WTC11 (cell line): ENCODE results near the gene LIF. TPM values are rescaled to one million over a fixed set of nuclear protein-coding genes. Genes with fewer than 3 reads are reported as not detected.

Experiments used
- ATAC-seq: fragments of 200-7000 bp; cut with Tn5 transposase; 2 replicates; pipeline ENCODE4 v1.10.0; 2021; ENCODE audit warnings: mild to moderate bottlenecking, moderate library complexity
- CTCF ChIA-PET: fragments of 300-600 bp; sonication (Branson Sonifier 250); formaldehyde crosslinking; loops from one replicate; lab custom pipeline; 2021; ENCODE audit warnings: antibody characterized with exemption; lab: Charles Lee
- POLR2A ChIA-PET: fragments of 350-600 bp; sonication (Branson Sonifier 250); formaldehyde crosslinking; loops from one replicate; lab custom pipeline; 2021; ENCODE audit warnings: antibody characterized with exemption; lab: Charles Lee
- DNase-seq: peaks from one replicate; pipeline ENCODE4 v3.0.0; 2021; ENCODE audit warnings: low spot score
- H3K27ac Mint-ChIP-seq: 2 replicates; pipeline ENCODE4 v1.8.0; 2021; ENCODE audit warnings: mixed read lengths
- H3K27me3 Mint-ChIP-seq: 2 replicates; pipeline ENCODE4 v1.8.0; 2021; ENCODE audit warnings: low read depth, mild to moderate bottlenecking, moderate library complexity, mixed read lengths
- H3K36me3 Mint-ChIP-seq: 2 replicates; pipeline ENCODE4 v1.8.0; 2021; ENCODE audit warnings: mixed read lengths
- H3K4me1 Mint-ChIP-seq: 2 replicates; pipeline ENCODE4 v1.8.0; 2022; ENCODE audit warnings: mixed read lengths
- H3K4me3 Mint-ChIP-seq: 2 replicates; pipeline ENCODE4 v1.8.0; 2021; ENCODE audit warnings: mild to moderate bottlenecking, moderate library complexity, mixed read lengths
- H3K9me3 Mint-ChIP-seq: 2 replicates; pipeline ENCODE4 v1.8.0; 2021; ENCODE audit warnings: mixed read lengths
- ATF2 ChIP-seq: sonication (generic); formaldehyde crosslinking; IDR thresholded peaks from 2 replicates; pipeline ENCODE4 v1.8.1; 2022; ENCODE audit warnings: low read depth, missing genetic modification reagents, borderline replicate concordance
- CBFB ChIP-seq: sonication (generic); formaldehyde crosslinking; IDR thresholded peaks from 2 replicates; pipeline ENCODE4 v1.8.1; 2022; ENCODE audit warnings: mild to moderate bottlenecking, low read depth, missing genetic modification reagents
- CREM ChIP-seq: sonication (generic); formaldehyde crosslinking; IDR thresholded peaks from 2 replicates; pipeline ENCODE4 v1.8.1; 2022; ENCODE audit warnings: mild to moderate bottlenecking, missing genetic modification reagents, moderate library complexity
- EMX1 ChIP-seq: fragments of 250-450 bp; sonication (Bioruptor Pico); IDR thresholded peaks from 2 replicates; pipeline ENCODE4 v1.8.0; 2021; ENCODE audit warnings: mild to moderate bottlenecking
- FOXJ3 ChIP-seq: sonication (generic); formaldehyde crosslinking; IDR thresholded peaks from 2 replicates; pipeline ENCODE4 v1.9.0; 2021; ENCODE audit warnings: missing genetic modification reagents, mild to moderate bottlenecking, borderline replicate concordance
- GABPB1 ChIP-seq: sonication (generic); formaldehyde crosslinking; IDR thresholded peaks from 2 replicates; pipeline ENCODE4 v1.8.1; 2023; ENCODE audit warnings: mild to moderate bottlenecking, missing genetic modification reagents
- JUN ChIP-seq: sonication (generic); formaldehyde crosslinking; IDR thresholded peaks from 2 replicates; pipeline ENCODE4 v1.8.0; 2023; ENCODE audit warnings: mild to moderate bottlenecking, missing genetic modification reagents
- KAT7 ChIP-seq: sonication (generic); formaldehyde crosslinking; IDR thresholded peaks from 2 replicates; pipeline ENCODE4 v1.8.1; 2023; ENCODE audit warnings: missing genetic modification reagents, mild to moderate bottlenecking, borderline replicate concordance
- MAX ChIP-seq: sonication (generic); formaldehyde crosslinking; IDR thresholded peaks from 2 replicates; pipeline ENCODE4 v1.8.0; 2022; ENCODE audit warnings: mild to moderate bottlenecking, missing genetic modification reagents
- NFYB ChIP-seq: sonication (generic); formaldehyde crosslinking; conservative IDR thresholded peaks from 2 replicates; pipeline ENCODE4 v1.8.0; 2022; ENCODE audit warnings: low read depth, missing genetic modification reagents
- NR2C2 ChIP-seq: sonication (generic); formaldehyde crosslinking; IDR thresholded peaks from 2 replicates; pipeline ENCODE4 v1.8.0; 2022; ENCODE audit warnings: mild to moderate bottlenecking, missing genetic modification reagents
- PREB ChIP-seq: sonication (generic); formaldehyde crosslinking; IDR thresholded peaks from 2 replicates; pipeline ENCODE4 v1.8.1; 2022; ENCODE audit warnings: mild to moderate bottlenecking, missing genetic modification reagents, moderate library complexity, borderline replicate concordance
- PRRX2 ChIP-seq: fragments of 250-450 bp; sonication (Bioruptor Pico); IDR thresholded peaks from 2 replicates; pipeline ENCODE4 v1.8.0; 2021; ENCODE audit warnings: mild to moderate bottlenecking
- SMAD3 ChIP-seq: sonication (generic); formaldehyde crosslinking; IDR thresholded peaks from 2 replicates; pipeline ENCODE4 v1.8.0; 2022; ENCODE audit warnings: missing genetic modification reagents, mild to moderate bottlenecking, borderline replicate concordance
- ZBTB43 ChIP-seq: sonication (generic); formaldehyde crosslinking; IDR thresholded peaks from 2 replicates; pipeline ENCODE4 v1.8.1; 2023; ENCODE audit warnings: mild to moderate bottlenecking, missing genetic modification reagents
- ZMAT4 ChIP-seq: fragments of 250-450 bp; sonication (Bioruptor Pico); IDR thresholded peaks from 2 replicates; pipeline ENCODE4 v1.9.0; 2021; ENCODE audit warnings: mild to moderate bottlenecking
- ZNF219 ChIP-seq: sonication (generic); formaldehyde crosslinking; IDR thresholded peaks from 2 replicates; pipeline ENCODE4 v1.8.0; 2023; ENCODE audit warnings: missing genetic modification reagents, mild to moderate bottlenecking, borderline replicate concordance
- ZNF317 ChIP-seq: sonication (generic); formaldehyde crosslinking; IDR thresholded peaks from 2 replicates; pipeline ENCODE4 v1.8.1; 2023; ENCODE audit warnings: low read depth, mild to moderate bottlenecking, moderate library complexity, missing genetic modification reagents, borderline replicate concordance
- ZNF396 ChIP-seq: fragments of 250-450 bp; sonication (Bioruptor Pico); IDR thresholded peaks from 2 replicates; pipeline ENCODE4 v1.8.0; 2021; ENCODE audit warnings: mild to moderate bottlenecking, moderate library complexity, borderline replicate concordance
- ZNF671 ChIP-seq: fragments of 250-450 bp; sonication (Bioruptor Pico); IDR thresholded peaks from 2 replicates; pipeline ENCODE4 v1.8.0; 2021; ENCODE audit warnings: mild to moderate bottlenecking
- total RNA-seq: library from RNA; stranded (reverse); gene quantifications from 3 replicates; pipeline ENCODE4 v1.2.3, GENCODE V29; 2021
- TF ChIP-seq, protein P1 (sequence below): sonication (generic); formaldehyde crosslinking; IDR thresholded peaks from 2 replicates; pipeline ENCODE4 v1.8.1; 2023; ENCODE audit warnings: mild to moderate bottlenecking, missing genetic modification reagents, moderate library complexity
- TF ChIP-seq, protein P2 (sequence below): sonication (generic); formaldehyde crosslinking; IDR thresholded peaks from 2 replicates; pipeline ENCODE4 v1.8.1; 2023; ENCODE audit warnings: mild to moderate bottlenecking, missing genetic modification reagents
- TF ChIP-seq, protein P3 (sequence below): sonication (generic); formaldehyde crosslinking; IDR thresholded peaks from 2 replicates; pipeline ENCODE4 v1.8.0; 2023; ENCODE audit warnings: missing genetic modification reagents
- TF ChIP-seq, protein P4 (sequence below): sonication (generic); formaldehyde crosslinking; IDR thresholded peaks from 2 replicates; pipeline ENCODE4 v1.8.0; 2022; ENCODE audit warnings: mild to moderate bottlenecking, missing genetic modification reagents

The LIF gene
- total RNA-seq, 1 experiment from 2014 or later: 7.2 TPM

DNA sequence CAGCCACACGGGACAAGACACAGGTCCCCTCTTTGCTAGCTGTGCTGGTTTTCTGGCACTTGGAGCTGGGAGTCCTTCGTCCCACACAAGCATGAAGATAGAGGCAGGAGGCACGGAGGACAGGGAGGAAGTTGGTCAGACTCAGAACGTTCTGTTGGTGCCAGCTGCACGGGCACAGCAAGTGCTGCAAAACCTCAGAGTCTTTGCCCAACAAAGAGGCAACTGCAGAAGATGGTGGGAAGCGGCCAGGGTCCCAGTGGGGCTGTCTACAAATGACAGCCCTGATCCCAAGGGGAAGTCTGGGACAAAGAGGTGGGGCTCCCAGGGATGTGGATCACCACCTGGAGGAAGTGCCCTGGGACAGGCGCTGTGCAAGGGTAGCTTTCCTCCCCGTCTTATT, 29.5 kb upstream of the LIF start (continued):
- no peak for TF ChIP-seq SMAD3

DNA sequence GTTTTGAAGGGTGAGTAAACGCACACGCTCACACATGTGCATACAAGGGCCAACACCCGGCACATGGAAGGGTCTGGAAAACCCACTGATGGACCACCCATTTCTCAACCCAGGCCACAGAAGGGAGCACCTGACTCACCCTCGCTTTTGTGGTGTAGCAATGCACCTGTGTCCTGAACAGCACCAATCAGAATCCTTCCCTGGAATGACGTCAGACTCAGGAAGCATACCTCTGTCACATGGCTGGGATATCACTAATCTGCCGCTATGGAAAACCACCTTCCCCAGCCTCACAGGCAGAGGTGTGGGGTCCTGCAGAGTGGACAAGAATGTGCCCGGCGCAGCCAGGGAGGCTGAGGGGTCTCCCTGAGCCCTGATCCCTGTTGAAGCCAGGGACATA, 29.1 kb upstream of the LIF start:
- DNase-seq (no peak), ATAC-seq (peak; percentile 59)
- POLR2A ChIA-PET: no interaction called here
- TF ChIP-seq PRRX2 (CRISPR knock-in tag) (no peak), EMX1 (no peak), KAT7 (CRISPR knock-in tag) (no peak), NFYB (CRISPR knock-in tag) (no peak), ATF2 (CRISPR knock-in tag) (no peak), ZBTB43 (CRISPR knock-in tag) (no peak), NR2C2 (CRISPR knock-in tag) (no peak), CREM (CRISPR knock-in tag) (no peak), PREB (CRISPR knock-in tag) (no peak), GABPB1 (CRISPR knock-in tag) (no peak), JUN (CRISPR knock-in tag) (no peak), MAX (CRISPR knock-in tag) (0 out of 2 replicates have a peak, but pooled peaks have one; percentile 16), ZNF219 (no peak), CBFB (no peak)
- TF ChIP-seq, protein P1, sequence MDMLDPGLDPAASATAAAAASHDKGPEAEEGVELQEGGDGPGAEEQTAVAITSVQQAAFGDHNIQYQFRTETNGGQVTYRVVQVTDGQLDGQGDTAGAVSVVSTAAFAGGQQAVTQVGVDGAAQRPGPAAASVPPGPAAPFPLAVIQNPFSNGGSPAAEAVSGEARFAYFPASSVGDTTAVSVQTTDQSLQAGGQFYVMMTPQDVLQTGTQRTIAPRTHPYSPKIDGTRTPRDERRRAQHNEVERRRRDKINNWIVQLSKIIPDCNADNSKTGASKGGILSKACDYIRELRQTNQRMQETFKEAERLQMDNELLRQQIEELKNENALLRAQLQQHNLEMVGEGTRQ (CRISPR knock-in tag): peak; percentile 46; the same call in 1 of the 2 replicates
- Mint-ChIP-seq H3K4me3 (no peak overlapping the region), H3K27ac (0 out of 2 replicates have a peak overlapping the region, but pooled peaks have one; percentile 2), H3K4me1 (peaks cover 8% of the 10 kb centered on the region), H3K27me3 (no peaks in the 10 kb centered on the region; the same call in 1 of the 2 replicates), H3K36me3 (no peaks in the 10 kb centered on the region), H3K9me3 (no peaks in the 10 kb centered on the region)
- CTCF ChIA-PET: interaction anchor here (1.2 to 2.2 kb wide), 2 partner anchors 12 to 13 kb away, joined by 4 to 11 read pairs; no protein-coding TSS in a partner anchor

DNA sequence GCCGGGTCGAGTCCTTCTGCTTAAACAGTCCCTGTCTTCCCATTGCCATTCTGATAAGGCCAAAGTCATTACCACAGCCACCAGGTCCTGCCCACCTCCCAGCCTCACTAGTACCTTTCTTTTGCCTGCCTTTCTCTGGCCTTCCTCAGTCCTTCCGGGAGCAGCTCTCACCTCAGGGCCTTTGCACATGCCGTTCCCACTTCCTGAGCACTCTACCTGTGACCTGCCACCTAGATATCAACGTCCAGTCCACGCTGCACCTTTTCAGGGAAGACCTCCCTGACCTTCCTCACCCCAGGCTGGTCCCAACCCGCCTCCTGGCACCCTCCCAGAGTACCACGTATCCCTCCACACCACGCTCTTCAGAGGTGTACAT, 27.9 kb upstream of the LIF start:
- no peak for ATAC-seq
- H3K27me3 Mint-ChIP-seq: no peaks in the 10 kb centered on the region; the same call in 1 of the 2 replicates
- H3K4me3 Mint-ChIP-seq: no peak overlapping the region
- H3K4me1 Mint-ChIP-seq: peaks cover 8% of the 10 kb centered on the region
- no peak for DNase-seq
- H3K27ac Mint-ChIP-seq: no peak overlapping the region
- no peaks in the 10 kb centered on the region for H3K9me3 Mint-ChIP-seq
- ChIA-PET CTCF (interaction anchor here (0.6 to 2.2 kb wide), 3 partner anchors 11 to 67 kb away, joined by 3 to 11 read pairs (median 4); no protein-coding TSS in a partner anchor), POLR2A (no interaction called here)
- H3K36me3 Mint-ChIP-seq: no peaks in the 10 kb centered on the region
- TF ChIP-seq ZMAT4 (CRISPR knock-in tag) (no peak), ZNF396 (no peak), ZNF317 (CRISPR knock-in tag) (no peak), ZNF671 (no peak), FOXJ3 (CRISPR knock-in tag) (no peak)
- TF ChIP-seq, protein P2, sequence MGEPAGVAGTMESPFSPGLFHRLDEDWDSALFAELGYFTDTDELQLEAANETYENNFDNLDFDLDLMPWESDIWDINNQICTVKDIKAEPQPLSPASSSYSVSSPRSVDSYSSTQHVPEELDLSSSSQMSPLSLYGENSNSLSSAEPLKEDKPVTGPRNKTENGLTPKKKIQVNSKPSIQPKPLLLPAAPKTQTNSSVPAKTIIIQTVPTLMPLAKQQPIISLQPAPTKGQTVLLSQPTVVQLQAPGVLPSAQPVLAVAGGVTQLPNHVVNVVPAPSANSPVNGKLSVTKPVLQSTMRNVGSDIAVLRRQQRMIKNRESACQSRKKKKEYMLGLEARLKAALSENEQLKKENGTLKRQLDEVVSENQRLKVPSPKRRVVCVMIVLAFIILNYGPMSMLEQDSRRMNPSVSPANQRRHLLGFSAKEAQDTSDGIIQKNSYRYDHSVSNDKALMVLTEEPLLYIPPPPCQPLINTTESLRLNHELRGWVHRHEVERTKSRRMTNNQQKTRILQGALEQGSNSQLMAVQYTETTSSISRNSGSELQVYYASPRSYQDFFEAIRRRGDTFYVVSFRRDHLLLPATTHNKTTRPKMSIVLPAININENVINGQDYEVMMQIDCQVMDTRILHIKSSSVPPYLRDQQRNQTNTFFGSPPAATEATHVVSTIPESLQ (CRISPR knock-in tag): no peak
- TF ChIP-seq, protein P3, sequence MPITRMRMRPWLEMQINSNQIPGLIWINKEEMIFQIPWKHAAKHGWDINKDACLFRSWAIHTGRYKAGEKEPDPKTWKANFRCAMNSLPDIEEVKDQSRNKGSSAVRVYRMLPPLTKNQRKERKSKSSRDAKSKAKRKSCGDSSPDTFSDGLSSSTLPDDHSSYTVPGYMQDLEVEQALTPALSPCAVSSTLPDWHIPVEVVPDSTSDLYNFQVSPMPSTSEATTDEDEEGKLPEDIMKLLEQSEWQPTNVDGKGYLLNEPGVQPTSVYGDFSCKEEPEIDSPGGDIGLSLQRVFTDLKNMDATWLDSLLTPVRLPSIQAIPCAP: no peak
- TF ChIP-seq, protein P4, sequence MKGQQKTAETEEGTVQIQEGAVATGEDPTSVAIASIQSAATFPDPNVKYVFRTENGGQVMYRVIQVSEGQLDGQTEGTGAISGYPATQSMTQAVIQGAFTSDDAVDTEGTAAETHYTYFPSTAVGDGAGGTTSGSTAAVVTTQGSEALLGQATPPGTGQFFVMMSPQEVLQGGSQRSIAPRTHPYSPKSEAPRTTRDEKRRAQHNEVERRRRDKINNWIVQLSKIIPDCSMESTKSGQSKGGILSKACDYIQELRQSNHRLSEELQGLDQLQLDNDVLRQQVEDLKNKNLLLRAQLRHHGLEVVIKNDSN: no peak
